Keratinocyte (primary cell): Measurements from ENCODE around the gene GKN2.

ENCODE experiments used
- EZH2 ChIP-seq: IDR thresholded peaks from one replicate; pipeline ENCODE4 v1.6.1; 2012; ENCODE audit warnings: inconsistent platforms, mild to moderate bottlenecking, low read length, moderate library complexity
- TF ChIP-seq, protein P1 (sequence below), 3 experiments: IDR thresholded peaks in 1 of 3; conservative IDR thresholded peaks in 1 of 3; optimal IDR thresholded peaks in 1 of 3; 2 replicates in 2 of 3; 3 replicates in 1 of 3; pipeline versions ENCODE3 to v1.5.1; 2011; ENCODE audit warnings: low read length in 3 of 3, mild to moderate bottlenecking in 3 of 3, moderate library complexity in 2 of 3, control low read depth in 1 of 3, inconsistent platforms in 1 of 3; ENCODE audit not compliant: insufficient read depth in 2 of 3; ENCODE audit errors: extremely low read depth in 1 of 3

DNA sequence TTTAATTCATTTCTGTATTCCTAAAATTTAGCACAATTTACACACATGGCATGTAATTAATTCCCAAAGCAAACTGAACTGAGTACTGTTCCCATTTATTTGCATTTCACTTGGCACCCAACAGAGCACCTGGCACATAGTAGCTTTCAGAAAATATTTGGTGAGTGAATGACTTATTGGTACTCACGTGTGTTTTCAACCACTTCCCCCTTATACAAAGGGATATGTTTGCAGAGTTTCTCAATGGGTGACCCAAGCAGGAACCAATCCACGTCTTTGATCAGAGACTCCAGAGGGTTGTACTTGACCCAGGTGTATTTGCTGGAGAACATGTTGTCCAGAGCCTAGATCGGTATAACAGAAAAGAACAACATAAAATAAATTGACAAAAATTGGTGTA is 6.6 kb downstream of the GKN2 start:
- TF ChIP-seq, protein P1, sequence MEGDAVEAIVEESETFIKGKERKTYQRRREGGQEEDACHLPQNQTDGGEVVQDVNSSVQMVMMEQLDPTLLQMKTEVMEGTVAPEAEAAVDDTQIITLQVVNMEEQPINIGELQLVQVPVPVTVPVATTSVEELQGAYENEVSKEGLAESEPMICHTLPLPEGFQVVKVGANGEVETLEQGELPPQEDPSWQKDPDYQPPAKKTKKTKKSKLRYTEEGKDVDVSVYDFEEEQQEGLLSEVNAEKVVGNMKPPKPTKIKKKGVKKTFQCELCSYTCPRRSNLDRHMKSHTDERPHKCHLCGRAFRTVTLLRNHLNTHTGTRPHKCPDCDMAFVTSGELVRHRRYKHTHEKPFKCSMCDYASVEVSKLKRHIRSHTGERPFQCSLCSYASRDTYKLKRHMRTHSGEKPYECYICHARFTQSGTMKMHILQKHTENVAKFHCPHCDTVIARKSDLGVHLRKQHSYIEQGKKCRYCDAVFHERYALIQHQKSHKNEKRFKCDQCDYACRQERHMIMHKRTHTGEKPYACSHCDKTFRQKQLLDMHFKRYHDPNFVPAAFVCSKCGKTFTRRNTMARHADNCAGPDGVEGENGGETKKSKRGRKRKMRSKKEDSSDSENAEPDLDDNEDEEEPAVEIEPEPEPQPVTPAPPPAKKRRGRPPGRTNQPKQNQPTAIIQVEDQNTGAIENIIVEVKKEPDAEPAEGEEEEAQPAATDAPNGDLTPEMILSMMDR (optimal IDR thresholded peaks at IDR 0.05 in 1 of 3, IDR thresholded peaks at IDR 0.05 in 1 of 3, conservative IDR thresholded peaks at IDR 0.05 in 1 of 3; ENCODE audit: extremely low read depth in 1 of 3, insufficient read depth in 2 of 3, low read length in 3 of 3), result no peak
- no peak for TF ChIP-seq EZH2
